ENCODE results near the gene CHSY3. TPM values are rescaled to one million over a fixed set of nuclear protein-coding genes. Genes with fewer than 3 reads are reported as not detected.

The CHSY3 gene
- polyA plus RNA-seq, 3 donors = 2.8 to 4.2 (median 2.9) TPM

- DNase-seq = no peak
Measured at GRCh38 chr5:130023604-130024003, 119.3 kb downstream of the CHSY3 start.

- no peak for DNase-seq
Measured at GRCh38 chr5:130024006-130024405, 119.7 kb downstream of the CHSY3 start.

- no peak for DNase-seq
Measured at GRCh38 chr5:130025511-130025910, 121.2 kb downstream of the CHSY3 start.

GRCh38 chr5:130032807-130033206 is 128.5 kb downstream of the CHSY3 start:
- DNase-seq = no peak

GRCh38 chr5:130034566-130035210 is 130.4 kb downstream of the CHSY3 start:
- DNase-seq = no peak

GRCh38 chr5:130035388-130035787 is 131.1 kb downstream of the CHSY3 start:
- DNase-seq = no peak

GRCh38 chr5:130037905-130038304 is 133.6 kb downstream of the CHSY3 start:
- no peak for DNase-seq

GRCh38 chr5:130043834-130044233 is 139.6 kb downstream of the CHSY3 start:
- DNase-seq = no peak

- DNase-seq = no peak
Measured at GRCh38 chr5:130045334-130045733, 141.1 kb downstream of the CHSY3 start.

GRCh38 chr5:130050585-130050984 is 146.3 kb downstream of the CHSY3 start:
- no peak for DNase-seq

- no peak for DNase-seq
Measured at GRCh38 chr5:130052752-130053151, 148.5 kb downstream of the CHSY3 start.

- no peak for DNase-seq
Measured at GRCh38 chr5:130055572-130055971, 151.3 kb downstream of the CHSY3 start.

GRCh38 chr5:130061746-130062145 is 157.5 kb downstream of the CHSY3 start:
- no peak for DNase-seq

GRCh38 chr5:130063603-130064002 is 159.3 kb downstream of the CHSY3 start:
- DNase-seq = no peak

GRCh38 chr5:130064484-130064883 is 160.2 kb downstream of the CHSY3 start:
- no peak for DNase-seq

- no peak for DNase-seq
Measured at GRCh38 chr5:130065617-130066016, 161.4 kb downstream of the CHSY3 start.

GRCh38 chr5:130066644-130067043 is 162.4 kb downstream of the CHSY3 start:
- DNase-seq = no peak

- DNase-seq = no peak
Measured at GRCh38 chr5:130067364-130067763, 163.1 kb downstream of the CHSY3 start.

GRCh38 chr5:130068101-130068500 is 163.8 kb downstream of the CHSY3 start:
- no peak for DNase-seq

- DNase-seq = no peak
Measured at GRCh38 chr5:130068988-130069387, 164.7 kb downstream of the CHSY3 start.

GRCh38 chr5:130074820-130075219 is 170.6 kb downstream of the CHSY3 start:
- DNase-seq = no peak

- DNase-seq = no peak
Measured at GRCh38 chr5:130077007-130077406, 172.7 kb downstream of the CHSY3 start.

- DNase-seq = no peak
Measured at GRCh38 chr5:130078661-130079060, 174.4 kb downstream of the CHSY3 start.

- peak; percentile 16 for DNase-seq
Measured at GRCh38 chr5:130090569-130091270, 186.5 kb downstream of the CHSY3 start.

Measured in renal pelvis (tissue), 4 donors.